ENCODE measurements around the gene DCUN1D2. TPM values are rescaled to one million over a fixed set of nuclear protein-coding genes. Genes with fewer than 3 reads are reported as not detected.
A peak's percentile ranks its signal among the peaks of the same experiment; 100 is the strongest.

DCUN1D2 gene
- total RNA-seq, 4 donors from 2014 or later = 12.3 to 20.2 (median 17.3) TPM

- Histone ChIP-seq H3K27ac (peak overlapping the region in 3 of 4 donors; percentile 84 to 87 (median 85)), H3K36me3 (peaks cover 0 to 13% of the 10 kb centered on the region in 2 donors), H3K27me3 (peaks cover 29% of the 10 kb centered on the region), H3K4me3 (no peak overlapping the region), H3K4me1 (peaks cover 0 to 64% (median 16%) of the 10 kb centered on the region in 3 donors), H3K9me3 (no peaks in the 10 kb centered on the region)
- ATAC-seq = peak; percentile 57
- WGBS, 2 donors (ENCODE audit: low coverage in 1 of 2) = 76 to 80% methylated on average over 1 to 19 of the region's 30 CpGs
- peak; percentile 64 for TF ChIP-seq POLR2AphosphoS5 (IDR thresholded peaks at IDR 0.05)
- no peak for TF ChIP-seq EP300 (IDR thresholded peaks at IDR 0.05)
These were observed 79.1 kb downstream of the DCUN1D2 start for GRCh38 chr13:113411216-113412023.

- ATAC-seq = peak; percentile 39
- H3K36me3 ChIP-seq = peaks cover 0 to 17% of the 10 kb centered on the region in 2 donors
- peak overlapping the region in 3 of 4 donors; percentile 84 to 87 (median 85) for H3K27ac ChIP-seq
- no peaks in the 10 kb centered on the region for H3K9me3 ChIP-seq
- peak; percentile 59 for TF ChIP-seq POLR2AphosphoS5 (IDR thresholded peaks at IDR 0.05)
- no peak for TF ChIP-seq POLR2A (IDR thresholded peaks at IDR 0.05)
- H3K4me3 ChIP-seq = peak overlapping the region in 1 of 2 donors; percentile 11
- 31% methylated on average over 8 of the region's 34 CpGs; no CpG with 5 or more reads in 1 of the 2 donors for whole genome bisulfite sequencing, 2 donors (ENCODE audit: low coverage in 1 of 2)
- H3K4me1 ChIP-seq = peaks cover 0 to 64% (median 16%) of the 10 kb centered on the region in 3 donors
- peaks cover 34% of the 10 kb centered on the region for H3K27me3 ChIP-seq
These were observed 79.9 kb downstream of the DCUN1D2 start for GRCh38 chr13:113410472-113411201.

GRCh38 chr13:113408562-113408961 lies 81.9 kb downstream of the DCUN1D2 start:
- peaks cover 0 to 46% (median 13%) of the 10 kb centered on the region in 3 donors for H3K4me1 ChIP-seq
- no peak overlapping the region for H3K4me3 ChIP-seq
- H3K36me3 ChIP-seq = peaks cover 0 to 24% of the 10 kb centered on the region in 2 donors
- peaks cover 41% of the 10 kb centered on the region for H3K27me3 ChIP-seq
- ATAC-seq = no peak
- TF ChIP-seq POLR2A (IDR thresholded peaks at IDR 0.05) = no peak
- no peak for TF ChIP-seq CTCF (IDR thresholded peaks at IDR 0.05)
- no peak for TF ChIP-seq EP300 (IDR thresholded peaks at IDR 0.05)
- no peak for TF ChIP-seq POLR2AphosphoS5 (IDR thresholded peaks at IDR 0.05)
- H3K27ac ChIP-seq = peak overlapping the region in 2 of 4 donors; percentile 4 to 85
- 60 to 79% methylated on average over 1 to 3 of the region's 3 CpGs for WGBS, 2 donors (ENCODE audit: low coverage in 1 of 2)
- H3K9me3 ChIP-seq = no peaks in the 10 kb centered on the region

- peaks cover 0 to 40% (median 13%) of the 10 kb centered on the region in 3 donors for H3K4me1 ChIP-seq
- ATAC-seq = no peak
These were observed 82.7 kb downstream of the DCUN1D2 start for GRCh38 chr13:113407531-113408393.

GRCh38 chr13:113407103-113407530 lies 83.4 kb downstream of the DCUN1D2 start:
- no peak for ATAC-seq
- TF ChIP-seq POLR2A (IDR thresholded peaks at IDR 0.05) = no peak
- TF ChIP-seq EP300 (IDR thresholded peaks at IDR 0.05) = no peak
- TF ChIP-seq CTCF (IDR thresholded peaks at IDR 0.05) = no peak
- no peak for TF ChIP-seq POLR2AphosphoS5 (IDR thresholded peaks at IDR 0.05)
- Histone ChIP-seq H3K4me1 (peaks cover 0 to 36% (median 13%) of the 10 kb centered on the region in 3 donors), H3K27me3 (peaks cover 43% of the 10 kb centered on the region), H3K27ac (no peak overlapping the region), H3K9me3 (no peaks in the 10 kb centered on the region), H3K36me3 (peaks cover 0 to 24% of the 10 kb centered on the region in 2 donors), H3K4me3 (no peak overlapping the region)
- no CpG with 5 or more reads among the region's 21 CpGs for WGBS, 2 donors (ENCODE audit: low coverage in 1 of 2)

More at GRCh38 chr13:113407531-113408393, 82.7 kb downstream of the DCUN1D2 start:
- no peaks in the 10 kb centered on the region for H3K9me3 ChIP-seq
- peaks cover 0 to 24% of the 10 kb centered on the region in 2 donors for H3K36me3 ChIP-seq
- TF ChIP-seq POLR2AphosphoS5 (IDR thresholded peaks at IDR 0.05) (no peak), POLR2A (IDR thresholded peaks at IDR 0.05) (no peak), EP300 (IDR thresholded peaks at IDR 0.05) (no peak)
- H3K27ac ChIP-seq = peak overlapping the region in 2 of 4 donors; percentile 4 to 29
- WGBS, 2 donors (ENCODE audit: low coverage in 1 of 2) = 61% methylated on average over 7 of the region's 41 CpGs; no CpG with 5 or more reads in 1 of the 2 donors
- no peak overlapping the region for H3K4me3 ChIP-seq
- peaks cover 41% of the 10 kb centered on the region for H3K27me3 ChIP-seq
